Activated T-helper 17 cell treated with anti-CD3 and anti-CD28 coated beads, Interleukin-2, amount 50 U/mL, for 72 hours (primary cell): Measurements from ENCODE around the gene CAPN12. TPM values are rescaled to one million over a fixed set of nuclear protein-coding genes. Genes with fewer than 3 reads are reported as not detected.
"Not testable (repeated sequence)": the region's sequence is repeated elsewhere in the genome, so short reads cannot be mapped to it uniquely, and the experiment has no call there.

Experiments used
- ATAC-seq: fragments of 150-1000 bp; cut with Tn5 transposase; replicated peaks from 2 replicates; pipeline ENCODE4 v1.10.0; 2021; ENCODE audit warnings: mild to moderate bottlenecking, moderate library complexity
- H3K27ac Mint-ChIP-seq: one replicate; pipeline ENCODE4 v1.8.0; 2022; ENCODE audit warnings: mixed read lengths
- H3K27me3 Mint-ChIP-seq: one replicate; pipeline ENCODE4 v1.8.0; 2022; ENCODE audit warnings: mixed read lengths
- H3K36me3 Mint-ChIP-seq: one replicate; pipeline ENCODE4 v1.8.0; 2022; ENCODE audit warnings: low read depth, mild to moderate bottlenecking, mixed read lengths
- H3K4me1 Mint-ChIP-seq: one replicate; pipeline ENCODE4 v1.8.0; 2022; ENCODE audit warnings: mixed read lengths
- H3K4me3 Mint-ChIP-seq: one replicate; pipeline ENCODE4 v1.8.0; 2022; ENCODE audit warnings: mild to moderate bottlenecking, mixed read lengths
- H3K9me3 Mint-ChIP-seq: one replicate; pipeline ENCODE4 v1.8.0; 2022; ENCODE audit warnings: mixed read lengths
- total RNA-seq, 2 donors: library from RNA; stranded (reverse); gene quantifications; one replicate each; pipeline ENCODE4 v1.2.3, GENCODE V29; 2022

The CAPN12 gene
- total RNA-seq = 10 to 100 TPM in 1 of 2 donors, 1 to 10 TPM in 1; 3.8 to 75.3 TPM

- H3K4me3 Mint-ChIP-seq = no peak within 1 kb of the TSS
- no peak for ATAC-seq
- H3K27me3 Mint-ChIP-seq = no peaks in the 10 kb centered on the region
- no peaks in the 10 kb centered on the region for H3K9me3 Mint-ChIP-seq
- no peaks in the 10 kb centered on the region for H3K4me1 Mint-ChIP-seq
- no peak within 1 kb of the TSS for H3K27ac Mint-ChIP-seq
- no peaks in the 10 kb centered on the region for H3K36me3 Mint-ChIP-seq
Observed at GRCh38 chr19:38744298-38744681, at the start of gene CAPN12. CAPN12 (minus strand) TSS chr19:38744474; CDS start chr19:38744165, 309 bp downstream.

DNA sequence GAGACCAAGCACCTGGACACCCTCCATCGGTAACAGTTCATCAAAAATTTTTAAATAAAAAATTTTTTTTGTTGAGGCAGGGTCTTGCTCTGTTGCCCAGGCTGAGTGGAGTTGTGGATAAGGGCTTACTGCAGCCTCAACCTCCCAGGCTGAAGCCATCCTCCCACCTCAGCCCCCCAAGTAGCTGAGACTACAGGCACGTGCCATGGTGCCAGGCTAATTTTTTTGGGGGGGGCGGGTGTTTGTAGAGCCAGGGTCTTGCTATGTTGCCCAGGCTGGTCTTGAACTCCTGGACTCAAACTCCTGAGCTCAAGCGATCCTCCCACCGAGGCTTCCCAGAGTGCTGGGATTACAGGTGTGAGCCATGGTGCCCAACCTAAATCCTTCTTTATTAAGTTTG, 49.4 kb upstream of the CAPN12 start:
- Mint-ChIP-seq H3K4me1 (peaks cover 5% of the 10 kb centered on the region), H3K4me3 (no peak overlapping the region), H3K27ac (no peak overlapping the region), H3K9me3 (no peaks in the 10 kb centered on the region), H3K27me3 (no peaks in the 10 kb centered on the region), H3K36me3 (no peaks in the 10 kb centered on the region)
- no peak for ATAC-seq

DNA sequence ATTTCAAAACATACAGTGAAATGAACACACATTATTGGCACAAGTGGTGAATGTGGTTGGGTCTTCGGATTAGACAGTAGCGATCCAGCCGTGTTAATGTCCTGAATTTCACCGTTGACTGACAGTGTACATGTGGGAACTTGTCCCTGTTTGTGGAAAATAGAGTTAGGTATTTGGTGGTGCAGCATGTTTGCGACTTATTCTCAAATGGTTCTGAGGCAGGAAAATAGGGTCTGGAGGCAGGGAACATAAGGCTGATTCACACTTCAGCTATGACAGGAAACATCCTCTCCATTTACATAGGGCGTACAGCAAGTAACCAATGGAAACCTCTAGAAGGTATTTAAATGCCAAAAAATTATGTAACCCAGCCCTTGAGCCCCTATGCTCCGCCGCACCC, 48.9 kb upstream of the CAPN12 start:
- H3K36me3 Mint-ChIP-seq = no peaks in the 10 kb centered on the region
- no peak for ATAC-seq
- no peaks in the 10 kb centered on the region for H3K9me3 Mint-ChIP-seq
- H3K4me1 Mint-ChIP-seq = peaks cover 5% of the 10 kb centered on the region
- peak overlapping the region; percentile 71 for H3K27ac Mint-ChIP-seq
- peak overlapping the region; percentile 70 for H3K4me3 Mint-ChIP-seq
- no peaks in the 10 kb centered on the region for H3K27me3 Mint-ChIP-seq

GRCh38 chr19:38792250-38793111, 48.2 kb upstream of the CAPN12 start:
- Mint-ChIP-seq H3K4me3 (peak overlapping the region; percentile 70), H3K27me3 (no peaks in the 10 kb centered on the region), H3K4me1 (peaks cover 5% of the 10 kb centered on the region), H3K36me3 (no peaks in the 10 kb centered on the region), H3K27ac (peak overlapping the region; percentile 71), H3K9me3 (no peaks in the 10 kb centered on the region)
- peak; percentile 19 for ATAC-seq

DNA sequence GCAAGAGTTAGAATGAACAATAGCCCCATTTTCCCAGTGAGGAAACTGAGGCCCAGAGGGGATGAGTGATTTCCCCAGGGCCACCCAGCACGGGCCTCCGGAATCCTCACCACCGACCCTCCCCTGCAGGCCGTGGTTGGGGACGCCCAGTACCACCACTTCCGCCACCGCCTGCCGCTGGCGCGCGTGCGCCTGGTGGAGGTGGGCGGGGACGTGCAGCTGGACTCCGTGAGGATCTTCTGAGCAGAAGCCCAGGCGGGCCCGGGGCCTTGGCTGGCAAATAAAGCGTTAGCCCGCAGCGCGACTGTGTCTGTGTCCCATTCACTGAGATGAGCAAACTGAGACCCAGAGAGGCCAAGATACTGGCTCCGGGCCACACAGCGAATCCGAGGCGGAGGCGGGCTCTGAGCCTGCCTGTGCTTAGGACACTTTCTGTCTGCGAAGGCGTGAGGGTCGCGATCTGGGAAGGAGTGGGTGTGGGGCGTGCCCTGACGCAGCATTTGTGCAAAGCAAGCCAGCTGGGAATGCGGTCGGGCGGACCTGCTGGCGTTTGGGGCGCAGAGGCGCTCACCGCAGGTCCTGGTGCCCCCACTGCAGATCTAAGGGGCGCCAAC, 47.3 kb upstream of the CAPN12 start:
- not testable (repeated sequence) for H3K4me3 Mint-ChIP-seq, H3K9me3 Mint-ChIP-seq, H3K27ac Mint-ChIP-seq, H3K27me3 Mint-ChIP-seq, H3K4me1 Mint-ChIP-seq, H3K36me3 Mint-ChIP-seq
- peak; percentile 97 for ATAC-seq

- not testable (repeated sequence) for H3K4me1 Mint-ChIP-seq, H3K27me3 Mint-ChIP-seq, H3K9me3 Mint-ChIP-seq, ATAC-seq, H3K36me3 Mint-ChIP-seq, H3K4me3 Mint-ChIP-seq, H3K27ac Mint-ChIP-seq
Observed at GRCh38 chr19:38790507-38791403, 46.5 kb upstream of the CAPN12 start.

DNA sequence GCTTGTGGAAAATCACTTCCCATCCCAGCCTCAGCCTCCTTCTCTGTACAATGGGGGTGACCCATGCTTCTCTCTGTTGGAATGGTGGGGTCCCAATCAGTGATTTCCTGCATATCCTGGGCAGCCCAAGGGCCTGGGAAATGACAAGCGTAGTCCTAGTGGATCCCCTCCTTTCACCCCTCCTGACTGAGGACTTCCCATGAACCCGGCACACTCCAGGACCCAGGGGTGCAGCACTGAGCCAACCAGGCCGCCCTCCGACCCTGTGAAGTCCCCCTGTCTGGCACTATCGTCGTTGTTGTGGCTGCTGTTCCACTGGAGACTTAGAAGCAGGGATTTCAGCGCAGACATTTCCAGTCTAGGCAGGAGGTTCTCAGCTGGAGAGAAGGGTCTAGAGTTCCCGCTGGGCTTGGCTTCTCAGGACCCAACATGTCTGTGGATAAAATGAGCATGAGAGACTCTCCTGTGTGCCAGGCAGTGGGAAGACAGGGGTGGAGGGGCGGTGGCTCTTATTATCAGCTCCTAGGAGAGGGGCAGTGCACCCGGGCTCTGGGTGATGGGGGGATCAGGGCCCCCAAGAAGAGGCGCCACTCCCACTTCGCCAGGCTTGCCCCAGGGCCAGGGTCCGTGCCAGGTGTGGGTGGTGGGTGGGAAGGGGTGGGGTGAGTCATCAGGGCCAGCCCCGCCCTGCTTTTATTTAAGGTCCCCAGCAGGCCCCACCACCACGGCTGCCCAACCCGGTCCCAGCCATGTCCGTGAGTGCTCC, 44.4 kb upstream of the CAPN12 start, which contains the start of gene LGALS7B:
Gene LGALS7B (plus strand): TSS at position 723 of the 766 bp plus-strand sequence. CDS start 27 bp downstream, at position 750.
- no peaks in the 10 kb centered on the region for H3K9me3 Mint-ChIP-seq
- no peak for ATAC-seq
- H3K36me3 Mint-ChIP-seq = no peaks in the 10 kb centered on the region
- H3K27me3 Mint-ChIP-seq = no peaks in the 10 kb centered on the region
- H3K4me1 Mint-ChIP-seq = peaks cover 5% of the 10 kb centered on the region
- no peak within 1 kb of the TSS for H3K4me3 Mint-ChIP-seq
- H3K27ac Mint-ChIP-seq = no peak within 1 kb of the TSS

DNA sequence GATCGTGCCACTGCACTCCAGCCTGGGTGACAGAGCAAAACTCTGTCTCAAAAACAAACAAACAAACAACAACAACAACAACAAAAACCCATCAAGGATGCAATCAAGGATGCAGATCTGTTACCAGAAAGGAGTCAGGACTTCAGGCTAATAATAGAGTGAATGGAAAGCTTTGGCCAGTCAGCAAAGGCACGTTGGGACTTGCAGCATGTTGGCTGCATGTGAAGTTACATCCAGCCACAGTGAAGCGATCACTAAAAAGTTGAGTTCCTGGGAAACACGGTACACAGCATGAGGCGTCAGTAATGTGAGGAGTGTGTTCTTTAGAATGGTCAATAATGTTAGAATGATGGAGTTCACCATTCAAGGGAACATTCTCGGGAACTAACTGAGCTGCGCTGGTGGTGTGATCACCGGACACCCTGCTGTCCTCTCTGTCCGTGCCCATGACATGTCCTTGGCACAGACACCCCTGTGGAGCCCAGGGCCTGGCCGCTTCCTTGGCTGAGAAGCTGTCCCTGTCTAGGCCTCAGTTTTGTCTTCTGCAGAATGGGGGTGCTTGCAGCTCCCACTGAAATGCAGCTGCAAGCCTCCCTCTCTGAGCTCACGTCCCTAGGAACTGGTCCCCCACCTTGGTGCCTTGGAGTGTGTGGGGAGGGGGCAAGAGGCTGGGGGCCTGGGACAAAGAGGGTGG, 42.4 kb upstream of the CAPN12 start:
- Mint-ChIP-seq H3K36me3 (no peaks in the 10 kb centered on the region), H3K9me3 (no peaks in the 10 kb centered on the region), H3K27me3 (no peaks in the 10 kb centered on the region), H3K4me1 (no peaks in the 10 kb centered on the region), H3K4me3 (no peak overlapping the region), H3K27ac (peak overlapping the region; percentile 43)
- ATAC-seq = no peak

GRCh38 chr19:38786061-38786460, 41.8 kb upstream of the CAPN12 start:
- H3K4me1 Mint-ChIP-seq = not testable (repeated sequence)

DNA sequence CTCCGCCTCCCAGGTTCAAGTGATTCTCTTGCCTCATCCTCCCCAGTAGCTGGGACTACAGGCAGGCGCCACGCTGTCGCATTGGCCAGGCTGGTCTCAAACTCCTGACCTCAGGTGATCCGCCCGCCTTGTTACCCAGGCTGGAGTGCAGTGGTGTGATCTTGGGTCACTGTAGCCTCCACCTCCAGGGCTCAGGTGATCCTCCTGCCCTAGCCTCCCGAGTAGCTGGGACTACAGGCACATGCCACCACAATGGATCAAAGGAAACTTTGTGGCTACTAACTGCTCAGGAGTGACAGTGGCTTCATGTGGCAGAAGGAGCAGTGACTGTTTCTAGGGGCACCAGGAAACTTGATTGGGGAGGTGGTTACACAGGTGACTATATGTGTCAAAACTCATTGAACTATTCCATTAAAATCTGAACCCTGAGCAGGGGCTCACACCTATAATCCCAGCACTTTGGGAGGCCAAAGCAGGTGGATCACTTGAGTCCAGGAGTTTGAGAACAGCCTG, 41.0 kb upstream of the CAPN12 start:
- Mint-ChIP-seq H3K36me3 (no peaks in the 10 kb centered on the region), H3K9me3 (no peaks in the 10 kb centered on the region), H3K27ac (peak overlapping the region; percentile 15), H3K27me3 (no peaks in the 10 kb centered on the region), H3K4me3 (no peak overlapping the region), H3K4me1 (no peaks in the 10 kb centered on the region)
- ATAC-seq = no peak

More at GRCh38 chr19:38786061-38786460, 41.8 kb upstream of the CAPN12 start:
- H3K4me3 Mint-ChIP-seq, H3K36me3 Mint-ChIP-seq, H3K27ac Mint-ChIP-seq, H3K27me3 Mint-ChIP-seq, H3K9me3 Mint-ChIP-seq, ATAC-seq: not testable (repeated sequence)

DNA sequence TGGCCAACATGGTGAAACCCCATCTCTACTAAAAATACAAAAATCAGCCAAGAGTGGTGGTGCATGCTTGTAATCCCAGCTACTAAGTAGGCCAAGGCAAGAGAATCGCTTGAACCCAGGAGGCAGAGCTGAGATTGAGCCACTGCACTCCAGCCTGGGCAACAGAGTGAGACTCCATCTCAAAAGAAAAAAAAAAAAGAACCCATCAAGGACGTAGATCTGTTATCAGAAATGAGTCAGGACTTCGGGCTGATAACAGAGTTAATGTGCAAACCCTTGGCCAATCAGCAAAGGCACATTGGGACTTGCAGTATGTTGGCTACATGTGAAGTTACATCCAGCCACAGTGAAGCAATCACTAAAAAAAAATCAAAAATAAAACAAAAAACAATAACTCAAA, 40.0 kb upstream of the CAPN12 start:
- no peaks in the 10 kb centered on the region for H3K9me3 Mint-ChIP-seq
- no peak for ATAC-seq
- no peak overlapping the region for H3K27ac Mint-ChIP-seq
- no peaks in the 10 kb centered on the region for H3K27me3 Mint-ChIP-seq
- H3K4me3 Mint-ChIP-seq = no peak overlapping the region
- no peaks in the 10 kb centered on the region for H3K4me1 Mint-ChIP-seq
- no peaks in the 10 kb centered on the region for H3K36me3 Mint-ChIP-seq

- H3K4me3 Mint-ChIP-seq, H3K4me1 Mint-ChIP-seq, H3K36me3 Mint-ChIP-seq, ATAC-seq, H3K27me3 Mint-ChIP-seq, H3K27ac Mint-ChIP-seq, H3K9me3 Mint-ChIP-seq: not testable (repeated sequence)
Observed at GRCh38 chr19:38782212-38782611, 37.9 kb upstream of the CAPN12 start.

- Mint-ChIP-seq H3K4me1 (no peaks in the 10 kb centered on the region), H3K27me3 (no peaks in the 10 kb centered on the region), H3K27ac (no peak overlapping the region), H3K9me3 (no peaks in the 10 kb centered on the region), H3K36me3 (no peaks in the 10 kb centered on the region), H3K4me3 (no peak overlapping the region)
- ATAC-seq = no peak
Observed at GRCh38 chr19:38781058-38781457, 36.8 kb upstream of the CAPN12 start.
